Right atrium auricular region (tissue), 2 donors: ENCODE measurements around the gene PUM1. TPM values are rescaled to one million over a fixed set of nuclear protein-coding genes. Genes with fewer than 3 reads are reported as not detected.

Experiments used
- DNase-seq: peaks from one replicate; pipeline ENCODE4 v3.0.0-alpha.2; 2019; ENCODE audit warnings: low spot score
- H3K27ac ChIP-seq, 2 donors: fragments of 200-600 bp; sonication (generic); 1 replicate in 1 of 2; 2 replicates in 1 of 2; pipeline ENCODE4 v1.5.1; 2016 to 2019
- H3K27me3 ChIP-seq, 2 donors: fragments of 200-600 bp; sonication (generic); one replicate each; pipeline versions ENCODE4 v1.5.1 to v1.6.0; 2017 to 2019
- H3K36me3 ChIP-seq: fragments of 200-600 bp; sonication (generic); one replicate; pipeline ENCODE4 v1.5.1; 2016
- H3K4me1 ChIP-seq, 2 donors: fragments of 200-600 bp; sonication (generic); one replicate each; pipeline versions ENCODE4 v1.5.1 to v1.6.0; 2017 to 2019
- H3K4me3 ChIP-seq, 2 donors: fragments of 200-600 bp; sonication (generic); 1 replicate in 1 of 2; 2 replicates in 1 of 2; pipeline ENCODE4 v1.5.1; 2017 to 2019; ENCODE audit warnings: mild to moderate bottlenecking in 1 of 2, moderate library complexity in 1 of 2
- H3K9me3 ChIP-seq, 2 donors: fragments of 200-600 bp; sonication (generic); one replicate each; pipeline ENCODE4 v1.5.1; 2019
- total RNA-seq, 2 donors: library from RNA; depleted of rRNA; stranded (reverse); fragments of >200 nt; gene quantifications; one replicate each; pipeline ENCODE4 v1.1.0, GENCODE V29; 2016
- TF ChIP-seq, protein P1 (sequence below), 2 donors: fragments of 200-600 bp; sonication (generic); IDR thresholded peaks; one replicate each; pipeline ENCODE4 v1.5.1; 2019; ENCODE audit warnings: antibody characterized with exemption in 2 of 2

Gene PUM1
- total RNA-seq, 2 donors from 2014 or later: 51.2 to 68.8 TPM

GRCh38 chr1:31108861-31109260 is 43.3 kb upstream of the PUM1 start:
- Histone ChIP-seq H3K9me3 (no peaks in the 10 kb centered on the region), H3K4me3 (no peak overlapping the region), H3K27ac (no peak overlapping the region), H3K36me3 (no peaks in the 10 kb centered on the region), H3K4me1 (no peaks in the 10 kb centered on the region), H3K27me3 (no peaks in the 10 kb centered on the region)
- DNase-seq: no peak
- TF ChIP-seq, protein P1, sequence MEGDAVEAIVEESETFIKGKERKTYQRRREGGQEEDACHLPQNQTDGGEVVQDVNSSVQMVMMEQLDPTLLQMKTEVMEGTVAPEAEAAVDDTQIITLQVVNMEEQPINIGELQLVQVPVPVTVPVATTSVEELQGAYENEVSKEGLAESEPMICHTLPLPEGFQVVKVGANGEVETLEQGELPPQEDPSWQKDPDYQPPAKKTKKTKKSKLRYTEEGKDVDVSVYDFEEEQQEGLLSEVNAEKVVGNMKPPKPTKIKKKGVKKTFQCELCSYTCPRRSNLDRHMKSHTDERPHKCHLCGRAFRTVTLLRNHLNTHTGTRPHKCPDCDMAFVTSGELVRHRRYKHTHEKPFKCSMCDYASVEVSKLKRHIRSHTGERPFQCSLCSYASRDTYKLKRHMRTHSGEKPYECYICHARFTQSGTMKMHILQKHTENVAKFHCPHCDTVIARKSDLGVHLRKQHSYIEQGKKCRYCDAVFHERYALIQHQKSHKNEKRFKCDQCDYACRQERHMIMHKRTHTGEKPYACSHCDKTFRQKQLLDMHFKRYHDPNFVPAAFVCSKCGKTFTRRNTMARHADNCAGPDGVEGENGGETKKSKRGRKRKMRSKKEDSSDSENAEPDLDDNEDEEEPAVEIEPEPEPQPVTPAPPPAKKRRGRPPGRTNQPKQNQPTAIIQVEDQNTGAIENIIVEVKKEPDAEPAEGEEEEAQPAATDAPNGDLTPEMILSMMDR (IDR thresholded peaks at IDR 0.05): no peak

GRCh38 chr1:31105646-31106045 is 40.1 kb upstream of the PUM1 start:
- TF ChIP-seq, protein P1 (IDR thresholded peaks at IDR 0.05): no peak
- no peaks in the 10 kb centered on the region for H3K4me1 ChIP-seq

DNA sequence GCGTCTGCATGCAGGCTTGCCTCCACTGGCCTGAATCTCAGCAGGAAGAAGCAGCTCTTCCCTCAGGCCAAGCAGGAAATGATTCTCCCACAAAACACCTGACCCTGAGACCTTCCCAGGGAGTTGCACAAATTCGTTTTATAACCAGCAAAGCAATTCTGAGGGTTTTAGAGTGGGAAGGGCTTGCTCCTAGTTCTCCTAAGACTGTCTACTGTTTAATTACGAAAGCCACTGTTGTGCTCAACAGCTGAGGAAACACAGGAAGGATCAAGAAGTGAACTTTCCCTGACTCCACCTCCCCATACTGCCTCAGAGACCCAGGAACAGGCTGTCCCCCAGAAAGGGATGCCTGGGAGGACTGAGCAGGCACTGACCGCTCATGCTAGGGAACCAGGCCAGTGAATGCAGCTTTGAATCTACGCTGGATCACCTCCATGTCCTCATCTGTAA is 37.0 kb upstream of the PUM1 start:
- DNase-seq: no peak
- Histone ChIP-seq H3K36me3 (no peaks in the 10 kb centered on the region), H3K4me3 (no peak overlapping the region), H3K27me3 (no peaks in the 10 kb centered on the region), H3K4me1 (no peaks in the 10 kb centered on the region), H3K27ac (no peak overlapping the region), H3K9me3 (no peaks in the 10 kb centered on the region)
- TF ChIP-seq, protein P1 (IDR thresholded peaks at IDR 0.05): no peak

More at GRCh38 chr1:31105646-31106045, 40.1 kb upstream of the PUM1 start:
- no peak overlapping the region for H3K27ac ChIP-seq
- no peak overlapping the region for H3K4me3 ChIP-seq
- no peak for DNase-seq
- no peaks in the 10 kb centered on the region for H3K9me3 ChIP-seq
- no peaks in the 10 kb centered on the region for H3K36me3 ChIP-seq
- H3K27me3 ChIP-seq: no peaks in the 10 kb centered on the region

- no peaks in the 10 kb centered on the region for H3K27me3 ChIP-seq
- H3K36me3 ChIP-seq: no peaks in the 10 kb centered on the region
- DNase-seq: no peak
- no peak overlapping the region for H3K27ac ChIP-seq
- TF ChIP-seq, protein P1 (IDR thresholded peaks at IDR 0.05): no peak
- no peaks in the 10 kb centered on the region for H3K9me3 ChIP-seq
- H3K4me1 ChIP-seq: no peaks in the 10 kb centered on the region
- H3K4me3 ChIP-seq: no peak overlapping the region
Observed at GRCh38 chr1:31101147-31101502, 35.6 kb upstream of the PUM1 start.

- TF ChIP-seq, protein P1 (IDR thresholded peaks at IDR 0.05): no peak
- Histone ChIP-seq H3K4me3 (no peak overlapping the region), H3K9me3 (no peaks in the 10 kb centered on the region), H3K27me3 (no peaks in the 10 kb centered on the region), H3K36me3 (no peaks in the 10 kb centered on the region), H3K27ac (no peak overlapping the region), H3K4me1 (no peaks in the 10 kb centered on the region)
- no peak for DNase-seq
Observed at GRCh38 chr1:31099293-31100032, 33.9 kb upstream of the PUM1 start.

GRCh38 chr1:31095985-31096384 is 30.5 kb upstream of the PUM1 start:
- no peak overlapping the region for H3K27ac ChIP-seq

More at GRCh38 chr1:31095985-31096384, 30.5 kb upstream of the PUM1 start:
- TF ChIP-seq, protein P1 (IDR thresholded peaks at IDR 0.05): no peak
- H3K9me3 ChIP-seq: no peaks in the 10 kb centered on the region
- no peak for DNase-seq
- H3K4me1 ChIP-seq: no peaks in the 10 kb centered on the region
- no peak overlapping the region for H3K4me3 ChIP-seq
- H3K36me3 ChIP-seq: no peaks in the 10 kb centered on the region
- H3K27me3 ChIP-seq: no peaks in the 10 kb centered on the region
